HG03571 (cell line): Measurements from ENCODE around the gene ABHD1.

ENCODE experiments used
- ATAC-seq: cut with Tn5 transposase; IDR thresholded peaks from one replicate; pipeline ENCODE4 v1.9.1; 2021; ENCODE audit not compliant: unreplicated experiment

ABHD1 gene

DNA sequence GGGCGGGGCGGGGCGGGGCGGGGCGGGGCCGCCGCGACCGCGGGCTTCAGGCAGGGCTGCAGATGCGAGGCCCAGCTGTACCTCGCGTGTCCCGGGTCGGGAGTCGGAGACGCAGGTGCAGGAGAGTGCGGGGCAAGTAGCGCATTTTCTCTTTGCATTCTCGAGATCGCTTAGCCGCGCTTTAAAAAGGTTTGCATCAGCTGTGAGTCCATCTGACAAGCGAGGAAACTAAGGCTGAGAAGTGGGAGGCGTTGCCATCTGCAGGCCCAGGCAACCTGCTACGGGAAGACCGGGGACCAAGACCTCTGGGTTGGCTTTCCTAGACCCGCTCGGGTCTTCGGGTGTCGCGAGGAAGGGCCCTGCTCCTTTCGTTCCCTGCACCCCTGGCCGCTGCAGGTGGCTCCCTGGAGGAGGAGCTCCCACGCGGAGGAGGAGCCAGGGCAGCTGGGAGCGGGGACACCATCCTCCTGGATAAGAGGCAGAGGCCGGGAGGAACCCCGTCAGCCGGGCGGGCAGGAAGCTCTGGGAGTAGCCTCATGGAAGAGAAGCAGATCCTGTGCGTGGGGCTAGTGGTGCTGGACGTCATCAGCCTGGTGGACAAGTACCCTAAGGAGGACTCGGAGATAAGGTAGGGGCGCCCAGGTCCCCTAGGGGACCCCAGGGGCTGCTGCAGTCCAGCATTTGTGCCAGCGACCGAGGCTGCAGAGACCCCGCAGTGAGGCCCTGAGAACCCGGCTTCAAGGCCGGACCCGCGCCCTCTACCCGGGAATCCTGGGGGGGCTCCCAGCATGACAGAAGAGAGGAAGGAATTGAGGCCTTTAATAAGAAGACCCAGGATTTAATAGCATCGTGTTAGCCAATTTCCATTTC, 36.7 kb upstream of the ABHD1 start, which contains the start of gene KHK:
Gene KHK, plus strand, starts transcription at position 49 of the 870 bp plus-strand sequence. Its CDS starts 488 bp downstream, at position 537.
- no peak for ATAC-seq

DNA sequence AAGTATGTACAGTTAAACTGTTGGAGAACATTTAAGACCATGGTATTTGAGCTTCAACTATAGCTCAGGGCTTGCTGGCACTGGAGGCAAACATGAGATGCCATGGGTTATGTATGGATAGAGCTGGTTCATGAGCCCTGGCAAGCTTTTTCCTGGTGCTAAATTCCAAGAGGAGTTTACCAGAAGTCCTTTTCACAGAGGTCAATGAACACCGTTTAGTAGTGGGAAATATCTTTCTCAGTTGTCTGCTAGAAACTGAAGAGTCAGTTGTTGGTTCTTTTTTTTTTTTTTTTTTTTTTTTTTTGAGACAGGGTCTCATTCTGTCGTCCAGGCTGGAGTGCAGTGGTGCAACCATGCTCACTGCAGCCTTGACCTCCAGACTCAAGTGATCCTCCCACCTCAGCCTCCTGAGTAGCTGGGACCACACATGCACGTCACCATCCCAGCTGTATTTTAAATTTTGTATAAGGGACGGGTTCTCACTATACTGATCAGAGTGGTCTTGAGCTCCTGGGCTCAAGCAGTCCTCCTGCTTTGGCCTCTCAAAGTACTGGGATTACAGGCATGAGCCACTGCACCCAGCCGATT, 35.7 kb upstream of the ABHD1 start:
- ATAC-seq: no peak

DNA sequence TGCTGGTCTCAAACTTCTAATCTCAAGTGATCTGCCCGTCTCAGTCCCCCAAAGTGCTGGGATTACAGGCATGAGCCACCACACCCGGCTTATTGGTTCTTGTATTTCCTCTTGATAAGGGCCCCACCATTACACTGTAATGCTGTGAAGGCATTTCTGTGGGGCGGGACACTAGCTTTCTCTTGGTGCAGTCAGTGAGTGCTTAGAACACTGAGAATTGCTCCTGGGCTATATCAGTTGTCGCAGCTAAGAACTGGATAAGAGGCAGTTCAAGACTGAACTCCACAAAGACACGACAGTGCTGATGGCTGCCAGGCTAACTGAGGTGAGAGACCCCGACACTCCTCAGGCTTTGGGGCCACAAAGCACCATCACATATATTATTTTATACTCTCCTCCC, 35.0 kb upstream of the ABHD1 start:
- ATAC-seq: no peak

DNA sequence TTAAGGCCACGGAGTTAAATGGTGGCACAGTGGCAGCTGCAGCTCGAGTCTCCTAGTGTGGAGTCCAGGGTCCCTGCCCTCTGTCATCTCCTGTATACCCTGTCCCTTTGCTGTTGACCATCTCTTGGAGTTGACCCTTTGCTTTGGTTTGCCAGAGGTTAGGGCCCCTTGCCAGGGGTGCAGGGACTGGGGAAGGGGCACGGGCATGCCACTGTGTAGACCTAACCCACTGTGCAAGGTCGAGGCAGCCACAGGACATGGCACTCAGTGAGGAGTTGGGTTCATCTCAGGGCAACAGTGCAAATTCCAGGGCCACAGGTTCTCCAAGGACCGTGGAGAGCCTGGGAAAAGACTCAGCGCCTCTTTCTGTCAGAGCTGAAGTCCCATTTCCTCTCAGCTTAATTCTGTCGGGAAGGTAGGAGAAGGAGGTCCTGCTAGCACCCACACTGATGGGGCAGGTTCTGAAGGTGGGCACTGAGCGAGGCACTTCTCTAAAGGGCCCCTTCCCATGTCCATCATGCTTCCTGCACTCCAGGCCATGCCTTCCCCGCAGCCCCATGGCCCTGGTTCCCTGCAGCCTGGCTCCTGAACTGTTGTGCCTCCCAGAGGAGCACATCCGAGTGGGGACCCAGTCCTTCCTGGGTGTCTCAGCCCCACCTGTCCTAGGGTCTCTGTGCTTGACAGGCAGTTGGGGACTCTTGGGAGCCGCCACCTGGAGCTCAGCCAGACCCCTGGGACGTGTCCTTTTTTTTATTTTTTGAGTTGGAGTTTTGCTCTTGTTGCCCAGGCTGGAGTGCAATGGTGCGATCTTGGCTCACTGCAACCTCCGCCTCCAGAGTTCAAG, 34.3 kb upstream of the ABHD1 start:
- no peak for ATAC-seq

DNA sequence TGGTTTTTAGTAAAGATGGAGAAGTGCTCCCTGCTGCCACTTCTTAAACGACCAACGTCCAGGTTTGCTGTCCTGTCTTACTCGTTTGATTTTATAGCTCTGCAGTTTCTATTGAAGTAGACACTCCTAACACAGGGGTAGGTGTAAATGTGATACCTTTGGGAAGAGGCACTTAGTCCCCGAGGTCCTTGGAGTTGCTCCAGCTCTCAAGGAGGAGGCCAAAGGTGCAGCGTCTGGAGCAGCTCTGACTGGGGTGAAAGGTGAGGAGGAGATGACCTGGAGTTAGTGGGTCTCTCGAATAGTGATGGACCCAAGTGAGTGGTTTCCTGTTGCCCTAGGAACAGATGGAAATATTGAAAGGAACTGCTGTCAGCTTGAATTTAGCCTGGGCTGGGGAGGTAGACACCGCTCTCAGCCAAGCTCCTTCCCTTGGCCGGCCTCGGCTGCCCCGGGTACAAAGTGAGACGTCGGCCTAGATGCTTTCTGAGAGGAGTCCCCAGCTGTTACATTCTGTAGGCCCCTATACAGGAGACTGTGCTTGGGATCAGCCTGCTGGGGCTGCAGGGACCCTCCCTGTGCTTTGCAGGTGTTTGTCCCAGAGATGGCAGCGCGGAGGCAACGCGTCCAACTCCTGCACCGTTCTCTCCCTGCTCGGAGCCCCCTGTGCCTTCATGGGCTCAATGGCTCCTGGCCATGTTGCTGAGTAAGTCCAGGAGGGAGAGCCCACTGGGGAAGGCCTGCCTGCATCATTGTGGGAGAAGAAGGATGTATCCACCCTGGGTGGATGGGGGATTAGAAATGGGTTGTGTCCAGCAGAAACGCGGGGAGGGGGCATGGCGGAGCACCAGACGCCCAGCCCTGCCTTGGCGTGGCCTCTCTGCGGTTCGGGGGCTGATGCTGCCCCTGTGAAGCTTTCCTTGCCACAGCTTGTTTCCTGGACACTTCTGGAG, 31.6 kb upstream of the ABHD1 start:
- no peak for ATAC-seq

DNA sequence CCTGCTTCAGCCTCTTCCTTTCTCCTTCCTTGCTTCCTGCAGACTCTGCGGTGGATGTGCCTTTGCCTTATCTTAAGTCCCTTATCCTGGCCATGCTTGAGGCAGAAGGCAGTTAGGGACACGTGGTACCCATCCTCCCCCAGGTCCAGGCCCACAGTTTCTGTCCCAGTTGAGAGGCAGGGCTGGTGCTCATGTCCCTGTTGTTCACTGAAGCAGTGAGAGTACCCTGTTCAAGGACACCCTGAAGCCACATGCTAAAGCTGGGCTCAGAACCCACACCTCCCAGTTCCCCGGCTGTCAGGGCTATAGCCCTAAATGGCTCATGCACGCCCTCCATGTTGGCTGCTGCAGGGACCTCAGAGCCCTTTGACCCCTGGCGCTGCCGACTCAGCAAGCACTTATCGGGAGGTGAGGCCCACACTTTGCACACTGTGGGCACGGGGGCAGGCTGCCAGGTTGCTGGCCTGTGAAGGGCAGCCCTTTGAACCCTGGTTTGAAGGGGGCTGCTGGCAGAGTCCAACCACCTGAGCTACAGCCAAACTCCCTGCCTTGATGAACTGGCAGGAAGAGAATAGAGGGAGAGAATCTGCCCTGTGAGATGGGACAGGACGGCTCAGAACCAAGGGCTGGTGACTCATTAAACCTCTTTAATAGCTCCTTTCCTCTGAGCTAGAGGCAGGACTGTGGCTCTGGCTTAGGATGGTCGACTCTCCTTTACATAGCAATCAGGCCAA, 30.8 kb upstream of the ABHD1 start:
- no peak for ATAC-seq

DNA sequence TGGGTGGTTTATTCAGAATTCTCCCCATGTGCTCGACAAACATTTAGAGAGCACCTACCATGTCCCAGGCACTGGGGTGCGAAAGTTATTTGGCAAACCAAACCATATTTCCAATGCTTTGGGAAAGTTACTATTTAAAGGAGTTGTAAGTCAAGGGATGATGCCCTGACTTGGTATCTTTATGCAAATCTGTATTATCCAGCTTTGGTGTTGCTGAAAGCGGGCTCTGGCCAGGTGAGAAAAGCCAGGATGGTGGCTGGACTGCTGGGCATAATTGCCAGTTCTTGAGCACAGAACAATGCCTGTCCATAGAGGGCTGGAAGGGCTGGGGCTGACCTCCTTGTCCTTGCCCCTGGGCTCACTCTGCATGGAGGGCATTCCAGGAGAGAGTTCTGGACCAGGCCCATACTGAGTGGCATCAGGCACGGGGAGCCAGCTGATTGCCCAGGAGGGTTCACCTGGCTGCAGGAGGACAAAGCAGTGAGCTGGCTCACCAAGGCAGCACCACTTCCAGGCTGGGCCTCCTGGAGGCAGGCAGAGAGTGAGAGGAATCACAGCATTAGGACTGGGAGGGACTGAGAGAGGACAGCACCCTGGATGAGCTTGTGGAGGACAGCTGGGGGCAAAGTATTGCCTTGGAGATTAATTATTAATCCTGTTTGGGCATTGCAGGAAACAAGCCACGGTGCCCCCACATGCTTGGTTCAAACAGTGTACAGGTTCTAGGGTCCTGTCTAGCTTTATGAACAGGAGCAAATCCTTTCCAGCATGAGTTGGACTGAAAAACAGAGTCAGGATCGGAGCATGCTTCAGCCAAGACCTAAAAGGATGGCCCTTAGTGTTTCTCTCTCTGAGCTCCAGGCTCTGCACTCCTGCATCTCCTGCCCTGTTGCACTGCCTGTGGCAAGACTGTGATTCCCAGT, 29.9 kb upstream of the ABHD1 start:
- ATAC-seq: no peak

DNA sequence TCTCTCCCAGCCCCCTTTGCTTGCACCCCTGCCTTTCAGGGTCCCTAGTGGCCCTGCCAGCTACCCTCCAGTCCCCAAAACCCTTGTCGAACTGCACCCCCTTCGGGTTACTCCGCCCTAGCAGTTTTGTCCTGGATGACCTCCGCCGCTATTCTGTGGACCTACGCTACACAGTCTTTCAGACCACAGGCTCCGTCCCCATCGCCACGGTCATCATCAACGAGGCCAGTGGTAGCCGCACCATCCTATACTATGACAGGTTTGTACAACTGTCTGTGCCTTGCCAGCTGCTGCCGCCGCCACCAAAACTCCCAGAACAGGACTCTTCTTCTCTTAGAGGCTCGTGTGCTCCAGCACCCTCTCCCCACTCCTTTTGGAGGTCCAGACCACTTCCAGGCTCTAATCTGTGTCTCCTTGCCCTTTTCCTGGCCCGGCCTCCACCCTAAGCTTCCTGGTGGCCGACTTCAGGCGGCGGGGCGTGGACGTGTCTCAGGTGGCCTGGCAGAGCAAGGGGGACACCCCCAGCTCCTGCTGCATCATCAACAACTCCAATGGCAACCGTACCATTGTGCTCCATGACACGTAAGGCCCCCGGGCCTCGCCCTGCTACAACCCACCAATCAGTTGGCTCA, 29.1 kb upstream of the ABHD1 start:
- ATAC-seq: no peak

DNA sequence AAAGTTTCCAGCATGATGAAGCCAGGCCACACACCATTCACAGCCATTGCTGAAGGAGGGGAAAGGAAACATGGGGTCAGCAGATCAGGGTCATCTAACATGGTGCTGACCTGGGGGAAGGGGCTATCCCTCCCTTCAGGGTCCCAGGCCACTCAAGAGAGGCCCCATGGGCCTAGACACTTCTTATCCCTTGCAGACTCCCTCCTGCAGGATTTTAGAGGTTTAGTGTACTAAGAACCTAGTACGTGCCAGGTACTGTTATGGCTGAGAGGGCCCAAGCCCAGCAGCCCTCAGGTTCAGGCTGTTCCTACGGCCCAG, 28.2 kb upstream of the ABHD1 start:
- no peak for ATAC-seq

DNA sequence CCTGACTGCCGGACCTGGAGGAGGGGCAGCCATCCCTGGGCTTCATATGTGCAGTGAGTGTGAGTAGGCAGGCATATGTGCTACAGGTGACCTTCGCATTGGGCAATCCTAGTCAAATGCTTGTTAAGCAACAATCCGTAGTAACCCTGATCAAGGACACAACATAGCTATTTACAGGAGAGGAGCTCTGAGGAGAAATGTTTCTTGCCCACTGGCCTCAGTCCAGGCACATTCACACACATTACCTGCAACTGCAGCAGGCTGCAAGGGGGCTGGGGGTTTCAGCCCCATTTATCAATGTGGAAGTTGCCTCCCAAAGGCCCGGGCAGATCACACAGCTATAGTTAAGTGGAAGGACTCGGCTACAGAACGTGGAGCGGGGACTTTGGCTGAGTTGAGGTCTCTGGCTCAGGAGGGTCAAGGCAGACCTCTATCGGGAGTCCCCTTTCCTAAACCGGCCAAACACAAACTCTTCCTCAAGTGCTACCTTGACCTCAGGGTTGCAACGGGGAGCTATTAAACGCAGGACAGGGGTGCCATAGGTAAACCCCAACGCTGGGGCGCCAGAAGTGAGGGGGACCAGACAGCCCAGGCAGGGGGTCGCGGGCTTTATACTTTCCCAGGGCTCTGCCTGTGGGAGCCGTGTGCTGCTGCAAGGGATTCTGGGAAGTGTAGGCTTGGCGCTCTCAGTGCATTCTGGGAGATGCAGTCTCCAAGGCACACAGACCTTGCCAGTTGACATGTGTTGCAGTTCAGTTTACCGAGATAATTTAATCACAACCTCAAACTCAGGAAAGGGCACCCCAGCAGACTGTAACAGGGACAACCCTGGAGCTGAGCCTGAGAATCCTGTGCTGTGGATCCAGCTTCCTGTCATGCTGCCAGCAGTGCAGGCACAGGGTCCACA, 27.6 kb upstream of the ABHD1 start:
- ATAC-seq: no peak

DNA sequence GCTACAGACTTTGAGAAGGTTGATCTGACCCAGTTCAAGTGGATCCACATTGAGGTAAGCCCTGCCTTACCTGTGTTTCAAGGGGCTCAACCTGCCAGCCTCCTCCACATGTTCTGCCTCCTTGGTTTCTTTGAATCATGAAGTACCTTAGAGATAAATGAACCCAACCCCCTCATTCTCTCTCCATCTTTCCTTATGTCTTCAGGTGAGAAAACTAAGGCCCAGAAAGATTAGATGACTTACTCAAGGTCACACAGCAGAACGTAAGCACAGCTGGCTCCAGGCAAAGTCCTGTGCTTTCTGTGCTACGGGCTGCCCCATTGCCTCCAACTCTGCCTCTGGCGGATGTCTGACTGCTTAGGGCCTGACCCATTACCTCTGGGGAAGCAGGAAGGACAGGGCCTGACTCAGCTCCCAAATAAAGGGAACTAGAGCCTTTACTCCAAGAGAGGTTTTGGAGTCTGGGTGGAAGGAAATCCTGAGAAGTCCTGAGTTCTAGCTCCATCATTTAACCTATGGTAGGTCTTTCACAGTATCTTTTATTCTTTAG, 26.8 kb upstream of the ABHD1 start:
- ATAC-seq: no peak

DNA sequence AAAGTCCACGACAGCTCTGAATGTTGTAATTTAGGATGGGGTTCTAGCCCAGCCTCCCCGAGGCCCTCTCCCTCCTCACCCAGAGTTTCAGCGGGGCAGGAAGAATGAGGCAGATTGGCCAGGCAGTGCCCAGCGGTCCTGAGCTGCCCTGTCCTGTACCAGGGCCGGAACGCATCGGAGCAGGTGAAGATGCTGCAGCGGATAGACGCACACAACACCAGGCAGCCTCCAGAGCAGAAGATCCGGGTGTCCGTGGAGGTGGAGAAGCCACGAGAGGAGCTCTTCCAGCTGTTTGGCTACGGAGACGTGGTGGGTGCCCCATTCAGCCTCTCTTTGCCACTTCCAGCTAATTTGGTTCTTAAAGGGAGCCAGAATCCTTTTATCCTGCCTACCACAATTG, 26.3 kb upstream of the ABHD1 start:
- ATAC-seq: no peak

DNA sequence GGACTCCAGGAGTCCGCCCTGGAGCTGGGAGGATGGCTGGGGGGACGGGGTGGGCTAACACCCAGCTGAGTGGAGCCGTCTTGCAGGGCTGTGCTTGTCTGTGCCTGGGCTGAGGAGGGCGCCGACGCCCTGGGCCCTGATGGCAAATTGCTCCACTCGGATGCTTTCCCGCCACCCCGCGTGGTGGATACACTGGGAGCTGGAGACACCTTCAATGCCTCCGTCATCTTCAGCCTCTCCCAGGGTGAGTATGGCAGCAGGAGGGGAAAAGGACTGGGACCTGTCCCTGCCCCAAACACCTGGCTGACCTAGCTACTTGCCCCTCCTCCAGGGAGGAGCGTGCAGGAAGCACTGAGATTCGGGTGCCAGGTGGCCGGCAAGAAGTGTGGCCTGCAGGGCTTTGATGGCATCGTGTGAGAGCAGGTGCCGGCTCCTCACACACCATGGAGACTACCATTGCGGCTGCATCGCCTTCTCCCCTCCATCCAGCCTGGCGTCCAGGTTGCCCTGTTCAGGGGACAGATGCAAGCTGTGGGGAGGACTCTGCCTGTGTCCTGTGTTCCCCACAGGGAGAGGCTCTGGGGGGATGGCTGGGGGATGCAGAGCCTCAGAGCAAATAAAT, 24.2 kb upstream of the ABHD1 start:
- ATAC-seq: no peak

DNA sequence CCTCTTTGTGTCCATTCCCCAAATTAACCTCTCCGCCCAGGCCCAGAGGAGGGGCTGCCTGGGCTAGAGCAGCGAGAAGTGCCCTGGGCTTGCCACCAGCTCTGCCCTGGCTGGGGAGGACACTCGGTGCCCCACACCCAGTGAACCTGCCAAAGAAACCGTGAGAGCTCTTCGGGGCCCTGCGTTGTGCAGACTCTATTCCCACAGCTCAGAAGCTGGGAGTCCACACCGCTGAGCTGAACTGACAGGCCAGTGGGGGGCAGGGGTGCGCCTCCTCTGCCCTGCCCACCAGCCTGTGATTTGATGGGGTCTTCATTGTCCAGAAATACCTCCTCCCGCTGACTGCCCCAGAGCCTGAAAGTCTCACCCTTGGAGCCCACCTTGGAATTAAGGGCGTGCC, 23.6 kb upstream of the ABHD1 start:
- no peak for ATAC-seq

DNA sequence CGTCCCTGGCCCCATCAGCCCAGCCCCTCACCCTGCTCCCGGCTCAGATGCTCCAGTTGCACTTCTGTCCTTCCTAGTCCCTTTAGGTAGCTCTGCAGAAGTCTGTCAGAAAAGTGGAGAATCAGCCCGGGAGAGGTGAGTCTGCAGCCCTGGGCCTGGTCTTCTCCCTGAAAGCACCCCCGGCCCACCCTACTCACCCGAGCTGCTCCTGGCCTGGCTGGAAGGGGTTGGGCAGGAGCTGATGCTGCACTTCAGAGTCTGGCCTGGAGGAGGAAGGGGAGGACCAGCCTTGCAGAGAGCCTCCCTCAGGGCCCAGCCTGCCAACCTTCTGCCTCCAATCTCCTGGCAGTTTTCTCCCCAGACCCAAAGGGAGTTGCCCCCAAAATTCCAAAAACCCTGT, 21.3 kb upstream of the ABHD1 start:
- ATAC-seq: no peak

DNA sequence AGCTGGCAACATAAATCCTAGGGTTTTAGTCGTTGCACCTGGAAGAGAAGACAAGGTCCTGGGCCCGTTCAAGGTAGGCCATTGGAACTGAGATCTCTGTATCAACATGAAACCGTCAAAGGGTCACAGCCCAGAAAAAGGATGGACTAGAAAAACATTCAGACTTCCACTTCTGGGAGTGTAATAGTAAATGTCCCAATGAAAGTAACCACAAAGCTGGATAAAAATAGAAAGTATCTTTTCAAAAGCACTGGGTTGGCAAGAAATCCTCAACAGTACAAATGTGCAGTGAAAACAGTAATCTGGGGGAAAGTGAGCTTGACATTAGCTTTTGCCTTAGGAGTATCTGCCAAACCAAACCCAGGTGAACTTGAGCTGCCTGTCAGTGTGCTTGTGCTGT, 17.6 kb upstream of the ABHD1 start:
- no peak for ATAC-seq

DNA sequence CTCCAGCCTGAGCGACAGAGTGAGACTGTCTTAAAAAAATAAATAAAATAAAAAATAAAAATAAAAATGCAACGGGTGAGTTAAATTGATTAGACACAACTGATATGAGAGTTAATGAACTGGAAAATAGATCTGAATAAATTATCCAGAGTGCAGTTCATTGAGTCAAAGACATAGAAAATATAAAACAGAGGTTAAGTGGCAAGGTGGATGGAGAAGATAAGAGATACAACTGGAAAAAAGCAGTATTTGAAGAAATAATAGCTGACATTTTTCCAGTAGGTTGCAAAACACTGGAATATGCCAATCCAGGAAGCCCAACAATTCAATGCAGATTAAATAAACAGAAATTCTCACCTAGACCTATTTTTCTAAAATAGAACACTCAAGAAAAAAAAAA, 15.4 kb upstream of the ABHD1 start:
- no peak for ATAC-seq
